ENCODE results near the gene USP15. TPM values are rescaled to one million over a fixed set of nuclear protein-coding genes. Genes with fewer than 3 reads are reported as not detected.

The USP15 gene
- total and polyA plus RNA-seq, 4 donors, result 37.9 to 105 (median 52.5) TPM

DNA sequence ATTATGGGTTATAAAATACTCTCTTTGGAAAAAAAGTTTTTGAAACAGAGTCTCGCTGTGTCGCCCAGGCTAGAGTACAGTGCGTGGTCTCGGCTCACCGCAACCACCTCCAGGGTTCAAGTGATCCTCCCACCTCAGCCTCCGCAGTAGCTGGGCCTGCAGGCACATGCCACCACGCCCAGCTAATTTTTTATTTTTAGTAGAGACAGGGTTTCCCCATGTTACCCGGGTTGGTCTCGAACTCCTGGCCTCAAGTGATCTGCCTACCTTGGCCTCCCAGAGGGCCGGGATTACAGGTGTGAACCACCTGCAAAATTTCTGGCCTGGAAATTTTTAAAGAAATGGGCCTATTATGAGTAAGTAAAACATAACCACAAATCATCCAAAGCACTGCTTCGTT lies 3.8 kb downstream of the USP15 start:
- H3K27ac ChIP-seq (ENCODE audit: low read depth, low read length), result no peak overlapping the region
- H3K27me3 ChIP-seq (ENCODE audit: control insufficient read depth, insufficient read depth, low read length), result no peaks in the 10 kb centered on the region
- peaks cover 3% of the 10 kb centered on the region for H3K36me3 ChIP-seq (ENCODE audit: control insufficient read depth, insufficient read depth, low read length)
- DNase-seq (ENCODE audit: low read depth in 4 of 6, low spot score in 6 of 6), result no peak
- H3K4me1 ChIP-seq (ENCODE audit: control insufficient read depth, insufficient read depth, low read length), result peaks cover 5% of the 10 kb centered on the region
- no peaks in the 10 kb centered on the region for H3K9me3 ChIP-seq (ENCODE audit: control insufficient read depth, insufficient read depth, low read length)
- no peak overlapping the region for H3K4me3 ChIP-seq (ENCODE audit: low read depth, low read length)
- WGBS (ENCODE audit: insufficient coverage), result 100% methylated on average over 8 of the region's 11 CpGs

DNA sequence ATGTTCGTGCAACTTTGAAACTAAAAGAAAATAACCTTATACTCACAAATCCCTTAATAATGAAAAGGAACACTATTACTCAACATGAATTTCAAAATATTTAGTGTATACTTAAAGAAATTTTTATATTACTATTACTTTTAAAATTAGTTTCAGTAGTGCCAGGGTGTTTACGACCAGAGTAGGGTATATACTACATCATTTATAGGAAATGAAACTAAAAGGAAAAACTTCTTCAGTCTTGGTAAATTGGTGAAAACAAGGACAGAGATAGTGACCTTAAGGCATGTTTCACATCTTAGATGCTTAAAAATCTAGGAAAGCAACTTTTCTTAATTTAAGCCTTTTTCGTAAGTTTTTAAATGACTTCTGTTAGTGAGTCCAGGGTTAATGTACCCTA lies 4.5 kb downstream of the USP15 start:
- Histone ChIP-seq H3K27me3 (ENCODE audit: control insufficient read depth, insufficient read depth, low read length) (no peaks in the 10 kb centered on the region), H3K27ac (ENCODE audit: low read depth, low read length) (no peak overlapping the region), H3K36me3 (ENCODE audit: control insufficient read depth, insufficient read depth, low read length) (peaks cover 3% of the 10 kb centered on the region), H3K9me3 (ENCODE audit: control insufficient read depth, insufficient read depth, low read length) (no peaks in the 10 kb centered on the region), H3K4me3 (ENCODE audit: low read depth, low read length) (no peak overlapping the region), H3K4me1 (ENCODE audit: control insufficient read depth, insufficient read depth, low read length) (peaks cover 5% of the 10 kb centered on the region)
- WGBS (ENCODE audit: insufficient coverage), result no CpG with 5 or more reads among the region's 3 CpGs
- DNase-seq (ENCODE audit: low read depth in 4 of 6, low spot score in 6 of 6), result no peak

DNA sequence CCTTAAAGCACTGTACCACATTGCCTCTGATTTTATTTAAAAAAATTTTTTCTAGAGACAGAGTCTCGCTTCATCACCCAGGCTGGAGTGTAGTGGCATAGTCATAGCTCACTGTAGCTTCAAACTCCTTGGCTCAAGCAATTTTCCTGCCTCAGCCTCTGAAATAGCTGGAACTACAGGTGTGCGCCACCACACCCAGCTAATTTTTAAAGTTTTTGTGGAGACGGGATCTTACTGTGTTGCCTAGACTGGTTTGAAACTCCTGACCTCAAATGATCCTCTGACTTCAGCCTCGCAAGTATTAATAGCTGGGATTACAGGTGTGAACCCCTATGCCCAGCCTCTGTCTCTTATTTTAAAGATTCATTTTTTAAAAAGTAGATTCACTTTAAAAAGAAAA lies 5.3 kb downstream of the USP15 start:
- Histone ChIP-seq H3K9me3 (ENCODE audit: control insufficient read depth, insufficient read depth, low read length) (no peaks in the 10 kb centered on the region), H3K27me3 (ENCODE audit: control insufficient read depth, insufficient read depth, low read length) (no peaks in the 10 kb centered on the region), H3K27ac (ENCODE audit: low read depth, low read length) (no peak overlapping the region), H3K4me1 (ENCODE audit: control insufficient read depth, insufficient read depth, low read length) (peaks cover 5% of the 10 kb centered on the region), H3K36me3 (ENCODE audit: control insufficient read depth, insufficient read depth, low read length) (peaks cover 1% of the 10 kb centered on the region), H3K4me3 (ENCODE audit: low read depth, low read length) (no peak overlapping the region)
- WGBS (ENCODE audit: insufficient coverage), result 100% methylated on average over 1 of the region's 4 CpGs
- no peak for DNase-seq (ENCODE audit: low read depth in 4 of 6, low spot score in 6 of 6)

DNA sequence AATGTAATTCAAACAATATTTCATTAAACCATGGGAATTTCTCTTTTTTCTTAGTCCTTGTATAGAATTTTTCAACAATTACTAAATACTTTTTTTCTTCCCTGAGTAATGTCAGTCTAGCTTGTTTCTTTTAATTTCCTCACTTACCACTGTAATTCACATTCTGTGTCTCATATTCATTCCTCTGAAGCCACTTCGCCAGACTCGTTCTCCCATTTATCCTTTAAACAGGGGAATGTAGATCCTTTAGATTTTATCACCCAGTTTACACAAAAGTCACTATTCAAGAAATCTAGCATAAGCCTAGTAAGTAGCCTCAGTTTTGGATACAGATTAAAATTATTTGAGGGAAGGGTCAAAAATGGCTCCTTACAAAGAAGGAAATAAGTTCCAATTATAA lies 6.8 kb downstream of the USP15 start:
- peaks cover 1% of the 10 kb centered on the region for H3K4me1 ChIP-seq (ENCODE audit: control insufficient read depth, insufficient read depth, low read length)
- H3K27me3 ChIP-seq (ENCODE audit: control insufficient read depth, insufficient read depth, low read length), result no peaks in the 10 kb centered on the region
- H3K4me3 ChIP-seq (ENCODE audit: low read depth, low read length), result no peak overlapping the region
- DNase-seq (ENCODE audit: low read depth in 4 of 6, low spot score in 6 of 6), result no peak
- no peak overlapping the region for H3K27ac ChIP-seq (ENCODE audit: low read depth, low read length)
- no peaks in the 10 kb centered on the region for H3K9me3 ChIP-seq (ENCODE audit: control insufficient read depth, insufficient read depth, low read length)
- no peaks in the 10 kb centered on the region for H3K36me3 ChIP-seq (ENCODE audit: control insufficient read depth, insufficient read depth, low read length)
- no CpG with 5 or more reads among the region's 2 CpGs for WGBS (ENCODE audit: insufficient coverage)

DNA sequence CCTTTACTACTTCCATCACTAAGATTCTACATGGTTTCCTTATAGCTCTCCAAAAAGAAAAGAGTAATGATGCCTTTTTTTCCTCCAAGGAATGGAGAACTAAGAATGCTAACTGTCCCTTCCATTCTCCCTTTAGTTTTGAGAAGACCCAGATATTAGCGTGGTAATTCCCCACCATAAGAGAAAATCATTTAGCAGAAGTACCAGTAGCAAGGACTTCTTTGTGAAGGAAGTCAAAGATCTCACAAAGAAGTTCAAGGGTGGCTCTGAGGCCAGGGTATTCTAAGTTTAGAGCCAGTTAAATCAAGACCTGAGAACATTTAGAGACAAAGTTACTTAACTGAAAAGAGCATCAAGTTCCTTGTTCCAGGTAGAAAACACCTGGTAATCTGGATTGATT lies 7.3 kb downstream of the USP15 start:
- no peaks in the 10 kb centered on the region for H3K27me3 ChIP-seq (ENCODE audit: control insufficient read depth, insufficient read depth, low read length)
- H3K36me3 ChIP-seq (ENCODE audit: control insufficient read depth, insufficient read depth, low read length), result no peaks in the 10 kb centered on the region
- no peak overlapping the region for H3K4me3 ChIP-seq (ENCODE audit: low read depth, low read length)
- WGBS (ENCODE audit: insufficient coverage), result no CpG with 5 or more reads among the region's 1 CpG
- no peaks in the 10 kb centered on the region for H3K4me1 ChIP-seq (ENCODE audit: control insufficient read depth, insufficient read depth, low read length)
- no peaks in the 10 kb centered on the region for H3K9me3 ChIP-seq (ENCODE audit: control insufficient read depth, insufficient read depth, low read length)
- DNase-seq (ENCODE audit: low read depth in 4 of 6, low spot score in 6 of 6), result no peak
- no peak overlapping the region for H3K27ac ChIP-seq (ENCODE audit: low read depth, low read length)

DNA sequence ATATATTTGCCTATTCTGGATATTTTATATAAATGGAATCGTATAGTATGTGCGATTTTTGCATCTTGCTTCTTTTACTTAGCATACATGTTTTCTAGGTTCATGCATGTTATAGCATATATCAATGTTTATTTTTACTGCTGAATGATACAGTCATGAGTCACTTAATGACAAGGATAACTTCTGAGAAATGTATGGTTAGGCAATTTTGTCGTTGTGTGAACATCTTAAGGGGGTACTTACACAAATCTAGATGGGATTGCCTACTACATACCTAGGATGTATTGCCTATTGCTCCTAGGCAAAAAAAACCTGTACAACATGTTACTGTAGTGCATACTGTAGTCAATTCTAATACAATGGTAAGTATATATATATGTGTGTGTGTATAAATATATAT lies 8.8 kb downstream of the USP15 start:
- no peak for DNase-seq (ENCODE audit: low read depth in 4 of 6, low spot score in 6 of 6)
- Histone ChIP-seq H3K36me3 (ENCODE audit: control insufficient read depth, insufficient read depth, low read length) (no peaks in the 10 kb centered on the region), H3K4me1 (ENCODE audit: control insufficient read depth, insufficient read depth, low read length) (no peaks in the 10 kb centered on the region), H3K9me3 (ENCODE audit: control insufficient read depth, insufficient read depth, low read length) (no peaks in the 10 kb centered on the region), H3K27ac (ENCODE audit: low read depth, low read length) (no peak overlapping the region), H3K4me3 (ENCODE audit: low read depth, low read length) (no peak overlapping the region), H3K27me3 (ENCODE audit: control insufficient read depth, insufficient read depth, low read length) (no peaks in the 10 kb centered on the region)
- WGBS (ENCODE audit: insufficient coverage), result no CpG with 5 or more reads among the region's 3 CpGs

DNA sequence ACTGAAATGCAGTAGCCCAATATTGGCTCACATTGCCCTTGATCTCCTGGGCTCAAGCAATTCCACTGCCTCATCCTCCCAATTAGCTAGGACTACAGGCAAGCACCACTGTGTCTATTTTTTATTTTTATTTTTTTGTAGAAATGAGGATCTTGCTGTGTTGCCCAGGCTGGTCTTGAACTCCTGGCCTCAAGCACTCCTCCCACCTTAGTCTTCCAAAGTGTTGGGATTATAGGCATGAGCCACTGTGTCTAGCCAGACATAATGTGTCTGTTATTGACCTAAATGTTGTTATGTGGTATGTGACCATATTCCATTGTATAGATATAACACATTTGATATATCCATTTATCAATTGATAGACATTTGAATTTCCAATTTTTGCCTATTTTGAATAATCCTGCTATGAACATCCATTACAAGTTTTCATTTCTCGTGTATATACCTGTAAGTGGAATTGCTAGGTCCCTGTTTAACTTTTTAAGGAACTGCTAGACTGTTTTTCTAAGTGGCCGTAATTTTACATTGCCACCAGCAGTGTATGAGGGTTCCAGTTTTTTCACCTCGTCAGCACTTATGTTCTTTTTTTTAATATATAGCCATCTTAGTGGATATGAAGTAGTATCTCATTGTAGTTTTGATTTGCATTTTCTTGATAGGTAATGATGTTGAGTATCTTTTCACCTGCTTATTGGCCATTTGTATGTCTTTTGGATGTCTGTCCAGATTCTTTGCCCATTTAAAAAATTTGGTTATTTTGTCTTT lies 9.4 kb downstream of the USP15 start:
- no peak for DNase-seq (ENCODE audit: low read depth in 4 of 6, low spot score in 6 of 6)
- WGBS (ENCODE audit: insufficient coverage), result no CpG with 5 or more reads among the region's 3 CpGs
- Histone ChIP-seq H3K9me3 (ENCODE audit: control insufficient read depth, insufficient read depth, low read length) (no peaks in the 10 kb centered on the region), H3K36me3 (ENCODE audit: control insufficient read depth, insufficient read depth, low read length) (no peaks in the 10 kb centered on the region), H3K27me3 (ENCODE audit: control insufficient read depth, insufficient read depth, low read length) (no peaks in the 10 kb centered on the region), H3K4me3 (ENCODE audit: low read depth, low read length) (no peak overlapping the region), H3K4me1 (ENCODE audit: control insufficient read depth, insufficient read depth, low read length) (no peaks in the 10 kb centered on the region), H3K27ac (ENCODE audit: low read depth, low read length) (no peak overlapping the region)

DNA sequence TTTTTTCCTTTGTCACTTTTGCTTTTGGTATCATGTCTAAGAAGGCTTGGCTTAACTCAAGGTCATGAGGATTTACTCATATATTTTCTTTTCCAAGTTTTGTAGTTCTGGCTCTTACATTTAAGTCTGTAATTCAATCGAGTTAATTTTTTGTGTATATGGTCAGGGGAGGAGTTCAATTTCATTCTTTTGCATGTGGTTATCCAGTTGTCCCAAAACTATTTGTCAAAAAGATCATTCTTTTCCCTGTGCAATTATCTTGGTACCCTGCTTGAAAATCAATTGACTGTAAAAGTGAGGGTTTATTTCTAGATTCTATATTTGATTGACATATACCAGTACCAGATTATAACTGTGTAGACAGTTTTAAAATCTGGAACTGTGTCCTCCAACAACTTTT lies 10.2 kb downstream of the USP15 start:
- no peak overlapping the region for H3K27ac ChIP-seq (ENCODE audit: low read depth, low read length)
- no peaks in the 10 kb centered on the region for H3K27me3 ChIP-seq (ENCODE audit: control insufficient read depth, insufficient read depth, low read length)
- no peaks in the 10 kb centered on the region for H3K9me3 ChIP-seq (ENCODE audit: control insufficient read depth, insufficient read depth, low read length)
- H3K36me3 ChIP-seq (ENCODE audit: control insufficient read depth, insufficient read depth, low read length), result no peaks in the 10 kb centered on the region
- H3K4me3 ChIP-seq (ENCODE audit: low read depth, low read length), result no peak overlapping the region
- no peaks in the 10 kb centered on the region for H3K4me1 ChIP-seq (ENCODE audit: control insufficient read depth, insufficient read depth, low read length)
- no peak for DNase-seq (ENCODE audit: low read depth in 4 of 6, low spot score in 6 of 6)
- no CpG with 5 or more reads among the region's 1 CpG for WGBS (ENCODE audit: insufficient coverage)

DNA sequence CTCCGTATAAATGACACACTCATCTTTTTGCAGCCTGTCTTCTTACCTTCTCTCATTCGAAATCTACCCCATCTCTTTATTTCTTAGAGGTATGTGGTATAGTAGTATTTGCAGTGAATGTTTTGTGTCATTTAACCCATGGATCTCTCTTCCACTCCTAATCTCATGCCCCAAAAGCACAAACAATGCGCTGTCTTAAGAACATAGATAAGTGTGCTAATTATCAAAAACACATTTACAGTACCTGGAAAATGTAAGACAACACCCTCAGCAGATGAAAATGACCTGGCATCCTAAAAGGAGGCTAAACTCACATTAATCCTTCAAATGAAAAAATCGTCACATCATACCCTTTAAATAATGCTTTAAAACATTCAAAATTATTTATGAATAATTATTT lies 10.7 kb downstream of the USP15 start:
- no CpG with 5 or more reads among the region's 4 CpGs for WGBS (ENCODE audit: insufficient coverage)
- no peak overlapping the region for H3K4me3 ChIP-seq (ENCODE audit: low read depth, low read length)
- no peaks in the 10 kb centered on the region for H3K9me3 ChIP-seq (ENCODE audit: control insufficient read depth, insufficient read depth, low read length)
- DNase-seq (ENCODE audit: low read depth in 4 of 6, low spot score in 6 of 6), result no peak
- no peaks in the 10 kb centered on the region for H3K4me1 ChIP-seq (ENCODE audit: control insufficient read depth, insufficient read depth, low read length)
- H3K27ac ChIP-seq (ENCODE audit: low read depth, low read length), result no peak overlapping the region
- no peaks in the 10 kb centered on the region for H3K36me3 ChIP-seq (ENCODE audit: control insufficient read depth, insufficient read depth, low read length)
- H3K27me3 ChIP-seq (ENCODE audit: control insufficient read depth, insufficient read depth, low read length), result no peaks in the 10 kb centered on the region

DNA sequence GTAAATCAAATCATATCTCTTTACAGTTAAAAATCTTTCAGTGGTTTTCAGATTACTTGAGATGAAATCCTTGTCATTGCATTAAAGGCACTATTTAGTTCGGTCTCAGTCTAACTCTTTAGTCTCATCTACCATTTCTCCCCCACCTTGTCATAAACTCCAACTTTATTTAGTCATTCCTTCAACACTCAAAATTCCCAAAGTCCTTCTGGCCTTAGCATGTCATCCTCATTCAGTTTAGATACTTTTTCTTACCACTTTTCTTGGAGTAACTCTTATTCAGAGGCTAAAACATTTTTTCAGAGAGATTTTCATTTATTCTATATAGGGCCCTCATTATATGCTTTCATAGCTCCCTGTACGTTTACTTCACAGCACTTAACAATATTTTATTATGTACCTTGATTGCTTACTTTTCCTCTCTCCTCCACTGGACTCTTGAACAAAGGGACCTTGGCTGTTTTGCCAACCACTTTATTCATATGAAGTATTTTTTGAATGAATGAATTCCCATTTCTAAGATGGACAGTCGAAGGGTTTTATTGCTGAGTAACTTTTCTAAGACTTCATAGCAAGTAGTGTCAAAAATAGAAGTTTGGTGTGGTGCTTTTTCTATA lies 12.8 kb downstream of the USP15 start:
- WGBS (ENCODE audit: insufficient coverage), result 100% methylated on average over 1 of the region's 3 CpGs
- H3K36me3 ChIP-seq (ENCODE audit: control insufficient read depth, insufficient read depth, low read length), result no peaks in the 10 kb centered on the region
- no peak overlapping the region for H3K4me3 ChIP-seq (ENCODE audit: low read depth, low read length)
- H3K4me1 ChIP-seq (ENCODE audit: control insufficient read depth, insufficient read depth, low read length), result no peaks in the 10 kb centered on the region
- no peak for DNase-seq (ENCODE audit: low read depth in 4 of 6, low spot score in 6 of 6)
- no peaks in the 10 kb centered on the region for H3K27me3 ChIP-seq (ENCODE audit: control insufficient read depth, insufficient read depth, low read length)
- H3K9me3 ChIP-seq (ENCODE audit: control insufficient read depth, insufficient read depth, low read length), result no peaks in the 10 kb centered on the region
- H3K27ac ChIP-seq (ENCODE audit: low read depth, low read length), result no peak overlapping the region
